Thyroid gland (tissue), 4 donors: Measurements from ENCODE around the gene C4B. TPM values are rescaled to one million over a fixed set of nuclear protein-coding genes. Genes with fewer than 3 reads are reported as not detected.
A peak's percentile ranks its signal among the peaks of the same experiment; 100 is the strongest.
"Not testable (repeated sequence)": the region's sequence is repeated elsewhere in the genome, so short reads cannot be mapped to it uniquely, and the experiment has no call there.

Experiments
- DNase-seq, 2 donors: peaks; one replicate each; pipeline ENCODE4 v3.0.0-alpha.2; 2019
- H3K27ac ChIP-seq, 3 donors: fragments of 200-600 bp; sonication (generic); 1 replicate in 2 of 3; 2 replicates in 1 of 3; pipeline ENCODE4 v1.5.1; 2016 to 2019; ENCODE audit warnings: mild to moderate bottlenecking in 1 of 3, moderate library complexity in 1 of 3
- H3K27me3 ChIP-seq: fragments of 200-600 bp; sonication (generic); one replicate; pipeline ENCODE4 v1.5.1; 2019
- H3K36me3 ChIP-seq, 2 donors: fragments of 200-600 bp; sonication (generic); one replicate each; pipeline ENCODE4 v1.5.1; 2016 to 2019
- H3K4me1 ChIP-seq, 2 donors: fragments of 200-600 bp; sonication (generic); one replicate each; pipeline ENCODE4 v1.5.1; 2017 to 2019
- H3K4me3 ChIP-seq, 3 donors: fragments of 200-600 bp; sonication (generic); replicated peaks in 1 of 3; 1 replicate in 2 of 3; 2 replicates in 1 of 3; pipeline ENCODE4 v1.5.1; 2016; ENCODE audit warnings: mild to moderate bottlenecking in 1 of 3
- H3K9me3 ChIP-seq: fragments of 200-600 bp; sonication (generic); one replicate; pipeline ENCODE4 v1.5.1; 2017
- POLR2A ChIP-seq, 2 donors: fragments of 450-650 bp; IDR thresholded peaks; one replicate each; pipeline ENCODE4 v1.6.1; 2017; ENCODE audit warnings: antibody characterized with exemption in 2 of 2, mild to moderate bottlenecking in 2 of 2, moderate library complexity in 1 of 2
- WGBS, 2 donors: methylation state at CpG; one replicate each; pipeline ENCODE4 v1.1.5; 2017; 5-methylcytosine and 5-hydroxymethylcytosine counted together
- intact Hi-C: fragments of 100-400 bp; cut with DNase I; formaldehyde crosslinking; loops from one replicate; pipeline ENCODE4 v1.15.1; 2023
- total RNA-seq, 4 donors: library from RNA; depleted of rRNA; stranded (reverse); fragments of >200 nt; gene quantifications; one replicate each; pipeline ENCODE4 v1.2.3, GENCODE V29; 2016
- TF ChIP-seq, protein P1 (sequence below), 6 experiments: fragments of 200-600 bp in 3 of 6; fragments of 450-650 bp in 3 of 6; sonication (generic) in 3 of 6; IDR thresholded peaks; one replicate each; pipeline ENCODE4 v1.5.1; 2016 to 2019; ENCODE audit warnings: antibody characterized with exemption in 6 of 6, mild to moderate bottlenecking in 2 of 6, inconsistent platforms in 1 of 6, moderate library complexity in 1 of 6

The C4B gene
- total RNA-seq, 4 donors from 2014 or later: 233 to 370 (median 285) TPM

DNA sequence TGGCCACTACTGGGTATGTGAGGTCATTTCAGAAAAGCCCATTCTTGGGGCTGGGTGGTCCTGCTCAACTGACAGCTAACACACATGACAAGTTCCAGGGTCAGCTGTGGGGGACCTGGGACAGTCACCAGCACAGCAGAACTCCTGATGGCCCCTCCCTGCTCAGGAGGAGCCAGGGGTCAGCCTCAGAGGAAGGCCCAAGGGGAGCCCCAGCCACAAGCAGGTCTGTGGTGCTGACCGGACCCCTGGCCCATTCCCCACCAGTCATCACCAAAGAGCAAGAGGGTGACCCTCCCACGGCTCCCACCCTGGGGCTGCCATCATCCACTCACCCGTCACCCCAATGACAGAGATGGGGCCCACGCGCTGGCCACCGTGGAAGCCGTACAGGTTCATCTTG is 41.7 kb downstream of the C4B start:
- intact Hi-C loops: no loop called here
- no peak for DNase-seq
- TF ChIP-seq, protein P1, sequence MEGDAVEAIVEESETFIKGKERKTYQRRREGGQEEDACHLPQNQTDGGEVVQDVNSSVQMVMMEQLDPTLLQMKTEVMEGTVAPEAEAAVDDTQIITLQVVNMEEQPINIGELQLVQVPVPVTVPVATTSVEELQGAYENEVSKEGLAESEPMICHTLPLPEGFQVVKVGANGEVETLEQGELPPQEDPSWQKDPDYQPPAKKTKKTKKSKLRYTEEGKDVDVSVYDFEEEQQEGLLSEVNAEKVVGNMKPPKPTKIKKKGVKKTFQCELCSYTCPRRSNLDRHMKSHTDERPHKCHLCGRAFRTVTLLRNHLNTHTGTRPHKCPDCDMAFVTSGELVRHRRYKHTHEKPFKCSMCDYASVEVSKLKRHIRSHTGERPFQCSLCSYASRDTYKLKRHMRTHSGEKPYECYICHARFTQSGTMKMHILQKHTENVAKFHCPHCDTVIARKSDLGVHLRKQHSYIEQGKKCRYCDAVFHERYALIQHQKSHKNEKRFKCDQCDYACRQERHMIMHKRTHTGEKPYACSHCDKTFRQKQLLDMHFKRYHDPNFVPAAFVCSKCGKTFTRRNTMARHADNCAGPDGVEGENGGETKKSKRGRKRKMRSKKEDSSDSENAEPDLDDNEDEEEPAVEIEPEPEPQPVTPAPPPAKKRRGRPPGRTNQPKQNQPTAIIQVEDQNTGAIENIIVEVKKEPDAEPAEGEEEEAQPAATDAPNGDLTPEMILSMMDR (IDR thresholded peaks at IDR 0.05): no peak
- no peak for TF ChIP-seq POLR2A (IDR thresholded peaks at IDR 0.05)
- Histone ChIP-seq H3K4me3 (no peak overlapping the region), H3K27ac (no peak overlapping the region), H3K9me3 (no peaks in the 10 kb centered on the region), H3K36me3 (peaks cover 0 to 4% of the 10 kb centered on the region in 2 donors), H3K4me1 (no peaks in the 10 kb centered on the region), H3K27me3 (no peaks in the 10 kb centered on the region)
- WGBS, 2 donors: 95% methylated on average over 6 of the region's 7 CpGs; no CpG with 5 or more reads in 1 of the 2 donors

DNA sequence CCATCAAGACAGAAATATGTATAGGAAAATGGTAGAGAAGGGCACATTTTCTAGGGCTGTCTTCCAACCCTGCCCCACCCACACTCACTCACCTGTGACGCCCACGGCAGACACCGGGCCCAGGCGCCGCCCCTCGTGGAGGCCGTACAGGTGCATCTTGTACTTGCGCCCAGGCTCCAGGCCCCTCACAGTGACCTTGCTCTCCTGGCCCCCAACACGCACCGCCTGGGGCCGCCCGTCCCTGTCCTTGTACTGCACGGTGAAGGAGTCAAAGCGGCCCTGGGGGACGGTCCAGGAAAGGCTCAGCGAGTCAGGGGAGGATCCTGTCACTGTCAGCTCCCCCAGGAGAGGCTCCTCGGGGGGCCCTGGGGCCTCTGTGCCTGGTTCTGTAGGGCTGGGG is 43.4 kb downstream of the C4B start:
- intact Hi-C loops: no loop called here
- TF ChIP-seq, protein P1 (IDR thresholded peaks at IDR 0.05): no peak
- no peak for TF ChIP-seq POLR2A (IDR thresholded peaks at IDR 0.05)
- no peaks in the 10 kb centered on the region for H3K27me3 ChIP-seq
- no peaks in the 10 kb centered on the region for H3K4me1 ChIP-seq
- no peaks in the 10 kb centered on the region for H3K9me3 ChIP-seq
- no peak for DNase-seq
- H3K27ac ChIP-seq: peak overlapping the region in 1 of 3 donors; percentile 13
- WGBS, 2 donors: 78 to 84% methylated on average over 13 to 14 of the region's 17 CpGs
- no peak overlapping the region for H3K4me3 ChIP-seq
- H3K36me3 ChIP-seq: peaks cover 0 to 4% of the 10 kb centered on the region in 2 donors

- intact Hi-C loops: no loop called here
- Histone ChIP-seq H3K4me3 (no peak overlapping the region), H3K4me1 (no peaks in the 10 kb centered on the region), H3K9me3 (no peaks in the 10 kb centered on the region), H3K36me3 (peaks cover 0 to 4% of the 10 kb centered on the region in 2 donors), H3K27ac (no peak overlapping the region), H3K27me3 (no peaks in the 10 kb centered on the region)
- TF ChIP-seq, protein P1 (IDR thresholded peaks at IDR 0.05): no peak
- TF ChIP-seq POLR2A (IDR thresholded peaks at IDR 0.05): no peak
- 74 to 79% methylated on average over 11 of the region's 11 CpGs for WGBS, 2 donors
- DNase-seq: no peak
Measured at GRCh38 chr6:32058511-32058963, 43.9 kb downstream of the C4B start.

- WGBS, 2 donors: 88 to 94% methylated on average over 20 to 26 of the region's 28 CpGs
Measured at GRCh38 chr6:32060966-32061655, 46.5 kb downstream of the C4B start.

GRCh38 chr6:32064706-32065105 is 50.1 kb downstream of the C4B start:
- no peaks in the 10 kb centered on the region for H3K9me3 ChIP-seq
- H3K36me3 ChIP-seq: peaks cover 0 to 4% of the 10 kb centered on the region in 2 donors
- 86 to 94% methylated on average over 14 of the region's 14 CpGs for WGBS, 2 donors
- H3K4me1 ChIP-seq: no peaks in the 10 kb centered on the region
- TF ChIP-seq, protein P1 (IDR thresholded peaks at IDR 0.05): no peak
- TF ChIP-seq POLR2A (IDR thresholded peaks at IDR 0.05): no peak
- H3K27ac ChIP-seq: no peak overlapping the region
- H3K27me3 ChIP-seq: no peaks in the 10 kb centered on the region
- intact Hi-C loops: no loop called here
- no peak for DNase-seq
- no peak overlapping the region for H3K4me3 ChIP-seq

More at GRCh38 chr6:32060966-32061655, 46.5 kb downstream of the C4B start:
- Histone ChIP-seq H3K27ac (no peak overlapping the region), H3K36me3 (peaks cover 0 to 4% of the 10 kb centered on the region in 2 donors), H3K27me3 (no peaks in the 10 kb centered on the region), H3K4me3 (no peak overlapping the region), H3K9me3 (no peaks in the 10 kb centered on the region), H3K4me1 (no peaks in the 10 kb centered on the region)
- DNase-seq: no peak
- intact Hi-C loops: no loop called here
- TF ChIP-seq, protein P1 (IDR thresholded peaks at IDR 0.05): no peak
- TF ChIP-seq POLR2A (IDR thresholded peaks at IDR 0.05): no peak

- intact Hi-C loops, H3K27me3 ChIP-seq, H3K4me1 ChIP-seq, H3K36me3 ChIP-seq, DNase-seq, H3K4me3 ChIP-seq, H3K27ac ChIP-seq, H3K9me3 ChIP-seq: not testable (repeated sequence)
- 86 to 88% methylated on average over 14 to 19 of the region's 19 CpGs for WGBS, 2 donors
Measured at GRCh38 chr6:32067521-32067920, 52.9 kb downstream of the C4B start.

DNA sequence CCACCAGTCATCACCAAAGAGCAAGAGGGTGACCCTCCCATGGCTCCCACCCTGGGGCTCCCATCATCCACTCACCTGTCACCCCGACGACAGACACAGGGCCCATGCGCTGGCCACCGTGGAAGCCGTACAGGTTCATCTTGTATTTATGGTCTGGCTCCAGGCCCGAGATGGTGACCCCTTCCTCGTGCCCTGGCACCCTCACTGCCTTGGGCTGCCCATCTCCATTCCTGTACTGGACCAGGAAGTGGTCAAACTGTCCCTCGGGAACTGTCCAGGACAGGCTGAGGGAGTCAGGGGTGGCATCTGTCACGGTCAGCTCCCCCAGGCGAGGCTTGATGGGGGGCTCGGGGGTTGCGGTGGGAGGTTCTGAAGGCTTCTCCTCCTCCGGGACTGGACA is 53.7 kb downstream of the C4B start:
- DNase-seq, H3K9me3 ChIP-seq, H3K36me3 ChIP-seq, intact Hi-C loops, H3K4me1 ChIP-seq, H3K27me3 ChIP-seq, H3K4me3 ChIP-seq, H3K27ac ChIP-seq: not testable (repeated sequence)
- 87 to 90% methylated on average over 12 to 13 of the region's 13 CpGs for WGBS, 2 donors
